Calu3 (cell line): ENCODE data around the gene TGFBR2. TPM values are rescaled to one million over a fixed set of nuclear protein-coding genes. Genes with fewer than 3 reads are reported as not detected.

ENCODE experiments used
- BruUV-seq: library from RNA; stranded (reverse); fragments of 400-500 nt; replicated peaks from 2 replicates; lab custom pipeline; 2021; lab: Mats Ljungman, UMichigan
- CTCF ChIA-PET: fragments of 300-600 bp; sonication (Branson Sonifier 250); formaldehyde crosslinking; loops from one replicate; lab custom pipeline; 2022; ENCODE audit warnings: antibody characterized with exemption; lab: Charles Lee
- DNase-seq: peaks from one replicate; pipeline ENCODE4 v3.0.0; 2022
- H3K27ac Mint-ChIP-seq: one replicate; pipeline ENCODE4 v1.8.0; 2022; ENCODE audit warnings: mixed read lengths; ENCODE audit not compliant: unreplicated experiment
- H3K27me3 Mint-ChIP-seq: one replicate; pipeline ENCODE4 v1.8.0; 2022; ENCODE audit warnings: mixed read lengths; ENCODE audit not compliant: unreplicated experiment
- H3K36me3 Mint-ChIP-seq: one replicate; pipeline ENCODE4 v1.8.0; 2022; ENCODE audit warnings: mild to moderate bottlenecking, moderate library complexity, mixed read lengths; ENCODE audit not compliant: insufficient read depth, unreplicated experiment
- H3K4me1 Mint-ChIP-seq: one replicate; pipeline ENCODE4 v1.8.0; 2022; ENCODE audit warnings: mild to moderate bottlenecking, low read depth, mixed read lengths; ENCODE audit not compliant: unreplicated experiment
- H3K4me3 Mint-ChIP-seq: one replicate; pipeline ENCODE4 v1.8.0; 2022; ENCODE audit warnings: mild to moderate bottlenecking, low read depth, moderate library complexity, mixed read lengths; ENCODE audit not compliant: unreplicated experiment
- H3K9me3 Mint-ChIP-seq: one replicate; pipeline ENCODE4 v1.8.0; 2022; ENCODE audit warnings: low read depth, mixed read lengths; ENCODE audit not compliant: unreplicated experiment
- CTCF ChIP-seq: fragments of 200-600 bp; IDR thresholded peaks from one replicate; pipeline ENCODE4 v1.8.0; 2022; ENCODE audit warnings: antibody characterized with exemption; ENCODE audit not compliant: unreplicated experiment
- intact Hi-C: fragments of 100-400 bp; cut with micrococcal nuclease; formaldehyde crosslinking; loops from one replicate; pipeline ENCODE4 v1.10.0; 2022; ENCODE audit not compliant: unreplicated experiment
- total RNA-seq: library from RNA; stranded (reverse); gene quantifications from 2 replicates; pipeline ENCODE4 v1.2.3, GENCODE V29; 2022

Gene TGFBR2
- total RNA-seq, 1 experiment from 2014 or later = 105 TPM

GRCh38 chr3:30638685-30639412 is 32.4 kb downstream of the TGFBR2 start:
- TF ChIP-seq CTCF = no peak
- no TSS peak for BruUV-seq
- Mint-ChIP-seq H3K27ac (no peak overlapping the region), H3K27me3 (no peaks in the 10 kb centered on the region), H3K36me3 (peaks cover 12% of the 10 kb centered on the region), H3K4me1 (peaks cover 17% of the 10 kb centered on the region), H3K9me3 (no peaks in the 10 kb centered on the region), H3K4me3 (no peak overlapping the region)
- intact Hi-C loops = no loop called here
- no peak for DNase-seq
- CTCF ChIA-PET = no interaction called here

- CTCF ChIA-PET = no interaction called here
- peaks cover 27% of the 10 kb centered on the region for H3K4me1 Mint-ChIP-seq
Measured at GRCh38 chr3:30639937-30640336, 33.5 kb downstream of the TGFBR2 start.

GRCh38 chr3:30640851-30641250 is 34.5 kb downstream of the TGFBR2 start:
- no TSS peak for BruUV-seq
- H3K4me1 Mint-ChIP-seq = peaks cover 28% of the 10 kb centered on the region
- H3K36me3 Mint-ChIP-seq = peaks cover 10% of the 10 kb centered on the region
- H3K27me3 Mint-ChIP-seq = no peaks in the 10 kb centered on the region
- intact Hi-C loops = no loop called here
- H3K27ac Mint-ChIP-seq = no peak overlapping the region
- no peak overlapping the region for H3K4me3 Mint-ChIP-seq
- DNase-seq = no peak
- no peaks in the 10 kb centered on the region for H3K9me3 Mint-ChIP-seq
- CTCF ChIA-PET = no interaction called here
- no peak for TF ChIP-seq CTCF

More at GRCh38 chr3:30639937-30640336, 33.5 kb downstream of the TGFBR2 start:
- DNase-seq = no peak
- TF ChIP-seq CTCF = no peak
- intact Hi-C loops = no loop called here
- no TSS peak for BruUV-seq
- H3K27ac Mint-ChIP-seq = no peak overlapping the region
- H3K9me3 Mint-ChIP-seq = no peaks in the 10 kb centered on the region
- H3K36me3 Mint-ChIP-seq = peaks cover 11% of the 10 kb centered on the region
- no peaks in the 10 kb centered on the region for H3K27me3 Mint-ChIP-seq
- H3K4me3 Mint-ChIP-seq = no peak overlapping the region

- H3K36me3 Mint-ChIP-seq = peaks cover 13% of the 10 kb centered on the region
- intact Hi-C loops = no loop called here
- H3K27me3 Mint-ChIP-seq = no peaks in the 10 kb centered on the region
- CTCF ChIA-PET = interaction anchor here (0.6 to 1.2 kb wide), 2 partner anchors 13 to 29 kb away, joined by 3 read pairs; no protein-coding TSS in a partner anchor
- peaks cover 27% of the 10 kb centered on the region for H3K4me1 Mint-ChIP-seq
- no peak overlapping the region for H3K27ac Mint-ChIP-seq
- DNase-seq = no peak
- H3K4me3 Mint-ChIP-seq = no peak overlapping the region
- BruUV-seq = no TSS peak
- no peak for TF ChIP-seq CTCF
- no peaks in the 10 kb centered on the region for H3K9me3 Mint-ChIP-seq
Measured at GRCh38 chr3:30641416-30642251, 35.2 kb downstream of the TGFBR2 start.
